COR-L47 (cell line): Measurements from ENCODE around the gene GPR119.
A peak's percentile ranks its signal among the peaks of the same experiment; 100 is the strongest.
"Not testable (repeated sequence)": the region's sequence is repeated elsewhere in the genome, so short reads cannot be mapped to it uniquely, and the experiment has no call there.

Source experiments
- DNase-seq: peaks from one replicate; lab custom pipeline; 2025; lab: John Stamatoyannopoulos, UW

GPR119 gene

DNA sequence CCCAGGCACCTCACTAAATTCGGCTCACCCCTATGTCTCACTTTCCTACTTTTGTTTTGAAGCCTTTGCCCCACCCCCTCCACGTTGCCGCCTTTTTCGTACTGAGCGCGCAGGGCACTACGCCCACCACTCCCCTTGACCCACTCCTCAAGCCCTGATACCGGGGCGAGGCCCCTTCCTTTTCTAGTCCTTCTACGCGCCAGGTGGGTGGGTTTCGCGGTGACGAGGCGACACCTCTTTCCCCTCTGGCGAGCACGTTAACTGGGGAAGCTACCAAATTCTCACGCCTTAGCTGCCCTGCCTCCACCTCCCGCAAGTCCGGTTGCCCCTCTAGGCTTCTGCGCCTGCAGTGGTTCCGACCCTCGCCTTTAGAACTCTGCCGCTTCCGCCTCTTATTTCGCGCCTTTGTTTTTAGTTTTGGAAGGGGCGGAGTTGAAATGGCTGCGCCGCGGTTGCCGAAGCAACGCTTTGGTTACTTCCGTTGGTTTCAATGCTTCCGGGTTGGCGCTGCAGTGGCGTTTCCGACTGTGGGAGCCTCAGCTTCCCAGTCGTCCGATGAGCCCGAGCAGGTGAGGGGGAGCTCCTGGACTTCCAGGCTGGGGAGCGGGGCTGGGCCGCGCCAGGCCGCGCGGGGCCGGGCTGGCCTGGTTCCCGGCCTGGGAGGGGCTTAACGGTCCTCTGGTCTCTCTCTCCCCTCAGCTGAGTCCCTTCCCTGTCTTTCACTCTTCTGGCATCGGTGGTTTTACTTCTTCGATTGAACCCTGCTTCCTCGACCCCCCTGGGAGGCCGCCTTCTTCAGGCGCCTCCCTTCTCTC, 45.9 kb downstream of the GPR119 start, which contains the start of gene SLC25A14:
Gene SLC25A14, plus strand, starts transcription at position 512 of the 815 bp plus-strand sequence. CDS start 360 bp downstream, outside the sequence.
- peak; percentile 76 for DNase-seq

DNA sequence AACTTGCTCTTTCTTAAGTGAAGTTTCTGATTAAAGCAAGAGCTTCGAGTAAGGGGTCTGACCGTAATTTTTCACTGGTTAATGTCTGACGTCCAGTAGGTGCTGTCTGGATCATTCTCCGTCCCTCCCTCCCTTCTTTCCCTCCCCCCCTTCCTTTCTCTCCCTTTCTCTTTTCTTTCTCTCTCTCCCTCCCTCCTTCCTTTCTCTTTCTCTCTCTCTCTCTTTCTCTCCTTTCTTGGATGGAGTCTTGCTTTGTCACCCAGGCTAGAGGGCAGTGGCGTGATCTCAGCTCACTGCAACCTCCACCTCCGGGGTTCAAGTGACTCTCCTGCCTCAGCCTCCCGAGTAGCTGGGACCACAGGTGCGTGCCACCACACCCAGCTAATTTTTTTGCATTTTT, 46.6 kb downstream of the GPR119 start:
- DNase-seq, result not testable (repeated sequence)

DNA sequence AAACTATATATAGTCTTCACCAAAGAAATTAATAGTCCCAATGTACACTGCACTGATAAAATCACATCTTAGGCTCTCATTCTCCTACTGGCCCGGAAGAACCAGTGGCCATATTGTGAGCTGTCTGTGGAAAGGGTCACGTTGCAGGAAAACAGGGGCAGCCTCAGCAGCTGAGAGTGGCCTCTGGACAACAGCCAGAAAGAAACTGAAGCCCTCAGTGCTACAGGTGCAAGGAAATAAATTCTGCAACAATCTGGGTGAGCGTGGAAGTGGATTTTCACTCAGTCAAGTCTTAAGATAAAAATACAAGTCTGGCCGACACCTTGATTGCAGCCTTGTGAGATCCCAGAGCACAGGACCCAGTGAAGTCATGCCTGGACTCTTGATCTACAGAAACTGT, 48.9 kb downstream of the GPR119 start:
- DNase-seq, result no peak
